GM10266 (cell line): ENCODE measurements around the gene SYT9.

Experiments used
- DNase-seq: peaks from one replicate; pipeline ENCODE4 v3.0.0; 2012; ENCODE audit errors: extremely low spot score
- CTCF ChIP-seq: IDR thresholded peaks from 2 replicates; pipeline ENCODE4 v1.5.1; 2012; ENCODE audit warnings: mild to moderate bottlenecking, low read depth; ENCODE audit not compliant: control insufficient read depth, insufficient read depth; ENCODE audit errors: missing control alignments

The SYT9 gene

GRCh38 chr11:7239877-7240276 lies 11.8 kb upstream of the SYT9 start:
- no peak for DNase-seq
- TF ChIP-seq CTCF = no peak

- DNase-seq = no peak
- TF ChIP-seq CTCF = no peak
Measured at GRCh38 chr11:7245341-7245740, 6.4 kb upstream of the SYT9 start.

GRCh38 chr11:7246179-7246578 lies 5.5 kb upstream of the SYT9 start:
- TF ChIP-seq CTCF = no peak
- no peak for DNase-seq

DNA sequence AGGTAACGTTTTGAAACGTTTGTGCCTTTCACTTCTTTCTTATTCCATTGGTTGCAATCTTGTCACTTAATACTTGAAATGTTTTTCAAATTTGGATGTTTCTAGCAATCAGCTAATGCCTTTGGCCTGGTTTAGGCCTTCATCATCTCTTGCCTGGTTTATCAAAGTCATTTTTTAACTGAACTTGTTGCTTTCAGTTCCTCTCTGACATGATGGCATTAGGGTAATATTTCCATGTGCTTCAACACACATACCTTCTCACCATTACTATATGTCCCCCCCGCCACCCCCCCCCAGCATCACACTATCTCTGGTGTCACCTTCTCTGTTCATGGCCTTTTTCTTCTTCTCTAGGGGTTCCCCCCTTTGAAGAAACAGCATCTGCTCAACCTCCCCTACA lies 1.5 kb upstream of the SYT9 start:
- no peak for DNase-seq
- TF ChIP-seq CTCF = no peak

- no peak for TF ChIP-seq CTCF
- DNase-seq = no peak
Measured at GRCh38 chr11:7251487-7251835, 243 bp upstream of the SYT9 start.

DNA sequence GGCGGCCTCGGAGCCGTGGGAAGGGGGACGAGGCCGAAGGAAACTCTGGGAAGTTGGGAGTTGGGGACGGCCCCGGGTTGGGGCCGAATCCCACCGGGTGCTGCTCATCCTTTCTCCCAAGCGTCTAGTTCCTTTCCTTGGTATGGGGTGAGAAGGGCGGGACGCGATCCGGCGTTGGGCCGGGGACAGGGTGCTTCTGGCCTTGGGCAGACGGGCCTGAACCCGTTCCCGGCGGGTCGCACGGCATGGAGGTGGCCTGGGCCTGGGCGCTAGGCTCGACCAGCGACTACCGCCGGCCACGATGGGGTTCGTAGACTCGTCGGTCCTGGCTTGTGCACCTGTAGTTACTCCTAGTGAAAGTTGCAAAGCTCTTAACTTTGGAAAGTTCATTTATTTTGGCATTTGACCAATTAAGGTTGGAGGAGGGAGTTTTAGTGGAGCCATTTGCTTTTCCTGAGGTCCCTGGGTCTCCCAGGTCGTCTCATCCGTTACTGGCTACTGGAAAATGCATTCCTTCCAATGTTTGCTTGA lies 1.0 kb downstream of the SYT9 start:
- DNase-seq = no peak
- no peak for TF ChIP-seq CTCF

DNA sequence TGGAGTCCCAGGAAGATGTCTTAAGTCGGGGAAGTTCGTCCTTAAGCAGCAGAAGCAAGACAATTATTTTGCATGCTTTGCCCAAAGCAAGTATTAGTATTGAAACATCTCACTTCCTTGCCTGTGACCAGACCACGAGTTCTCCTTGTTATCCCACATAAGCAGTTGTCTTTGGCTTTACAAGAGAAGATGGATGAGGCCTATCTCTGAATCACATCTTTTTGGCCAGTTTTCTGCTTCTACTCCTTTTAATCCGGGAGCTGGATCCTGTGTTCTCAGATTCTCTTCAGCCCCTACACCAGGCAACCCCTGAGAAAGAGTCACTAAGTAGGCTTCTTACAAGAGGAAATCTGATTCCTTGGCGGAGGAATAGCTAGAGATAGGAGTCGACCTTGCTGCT lies 2.1 kb downstream of the SYT9 start:
- no peak for DNase-seq
- TF ChIP-seq CTCF = no peak
